PC-9 (cell line): Measurements from ENCODE around the gene SCAF4. TPM values are rescaled to one million over a fixed set of nuclear protein-coding genes. Genes with fewer than 3 reads are reported as not detected.

Experiments
- BruUV-seq: library from RNA; stranded (reverse); fragments of 400-500 nt; replicated peaks from 2 replicates; lab custom pipeline; 2021; lab: Mats Ljungman, UMichigan
- CTCF ChIA-PET: fragments of 300-600 bp; sonication (Branson Sonifier 250); formaldehyde crosslinking; loops from one replicate; lab custom pipeline; 2022; ENCODE audit warnings: antibody characterized with exemption; lab: Charles Lee
- POLR2A ChIA-PET: fragments of 300-600 bp; sonication (Branson Sonifier 250); formaldehyde crosslinking; loops from one replicate; lab custom pipeline; 2022; ENCODE audit warnings: antibody characterized with exemption; ENCODE audit not compliant: unreplicated experiment; lab: Charles Lee
- DNase-seq, 2 experiments: peaks; one replicate each; pipeline versions ENCODE4 v3.0.0 to v3.0.0-alpha.2; 2015 to 2022; ENCODE audit warnings: mixed read lengths in 1 of 2
- H2AFZ ChIP-seq: fragments of 200-600 bp; sonication (generic); 2 replicates; pipeline ENCODE4 v1.8.1; 2017; ENCODE audit warnings: antibody characterized with exemption
- H3F3A ChIP-seq: fragments of 200-600 bp; sonication (generic); 2 replicates; pipeline ENCODE4 v1.8.1; 2017; ENCODE audit warnings: antibody characterized with exemption, mild to moderate bottlenecking, low read depth; ENCODE audit not compliant: insufficient read depth
- H3K27ac ChIP-seq: fragments of 200-600 bp; sonication (generic); 2 replicates; pipeline ENCODE4 v1.6.1; 2016; ENCODE audit warnings: mixed run types
- H3K27me3 ChIP-seq: fragments of 200-600 bp; sonication (generic); 2 replicates; pipeline ENCODE4 v1.6.1; 2016; ENCODE audit warnings: low read depth, mixed run types; ENCODE audit not compliant: insufficient read depth
- H3K36me3 ChIP-seq: fragments of 200-600 bp; sonication (generic); 2 replicates; pipeline ENCODE4 v1.6.1; 2016; ENCODE audit warnings: low read depth, mixed run types
- H3K4me1 ChIP-seq: fragments of 200-600 bp; sonication (generic); replicated peaks from 2 replicates; pipeline ENCODE4 v1.6.1; 2016; ENCODE audit warnings: mixed run types; ENCODE audit not compliant: insufficient read depth
- H3K4me2 ChIP-seq: fragments of 200-600 bp; sonication (generic); 2 replicates; pipeline ENCODE4 v1.6.1; 2017; ENCODE audit warnings: mixed run types
- H3K4me3 ChIP-seq: fragments of 200-600 bp; sonication (generic); 2 replicates; pipeline ENCODE4 v1.6.1; 2016; ENCODE audit warnings: mixed run types
- H3K79me2 ChIP-seq: fragments of 200-600 bp; sonication (generic); 2 replicates; pipeline ENCODE4 v1.6.1; 2017; ENCODE audit warnings: low read depth, mixed run types
- H3K9me2 ChIP-seq: fragments of 200-600 bp; sonication (generic); 2 replicates; pipeline ENCODE4 v1.8.1; 2017; ENCODE audit warnings: mild to moderate bottlenecking; ENCODE audit not compliant: insufficient read depth
- H3K9me3 ChIP-seq: fragments of 200-600 bp; sonication (generic); 2 replicates; pipeline ENCODE4 v1.8.1; 2016; ENCODE audit warnings: low read depth; ENCODE audit not compliant: insufficient read depth
- H4K20me1 ChIP-seq: fragments of 200-600 bp; sonication (generic); 2 replicates; pipeline ENCODE4 v1.8.1; 2017; ENCODE audit not compliant: insufficient read depth
- EZH2 ChIP-seq: fragments of 200-600 bp; sonication (generic); IDR thresholded peaks from 2 replicates; pipeline ENCODE4 v1.8.0; 2017; ENCODE audit warnings: antibody characterized with exemption, low read depth
- intact Hi-C: fragments of 100-400 bp; cut with micrococcal nuclease; formaldehyde crosslinking; loops from one replicate; pipeline ENCODE4 v1.10.0; 2022; ENCODE audit not compliant: unreplicated experiment
- total RNA-seq: library from RNA; stranded (reverse); gene quantifications from 2 replicates; pipeline ENCODE4 v1.2.3, GENCODE V29; 2021
- TF ChIP-seq, protein P1 (sequence below): fragments of 200-600 bp; sonication (generic); conservative IDR thresholded peaks from 2 replicates; pipeline ENCODE4 v1.6.1; 2017; ENCODE audit warnings: mixed run types, antibody characterized with exemption, mild to moderate bottlenecking, moderate library complexity

The SCAF4 gene
- total RNA-seq, 1 experiment from 2014 or later = 30.0 TPM

- CTCF ChIA-PET = no interaction called here
- Histone ChIP-seq H3K36me3 (no peaks in the 10 kb centered on the region), H4K20me1 (no peaks in the 10 kb centered on the region), H3K27me3 (no peaks in the 10 kb centered on the region), H3K9me2 (no peaks in the 10 kb centered on the region), H3K27ac (no peak overlapping the region), H3K4me1 (no peaks in the 10 kb centered on the region), H3F3A (no peaks in the 10 kb centered on the region), H3K79me2 (no peaks in the 10 kb centered on the region), H3K4me2 (no peak overlapping the region), H3K9me3 (no peaks in the 10 kb centered on the region), H2AFZ (no peak overlapping the region), H3K4me3 (no peak overlapping the region)
- POLR2A ChIA-PET = no interaction called here
- TF ChIP-seq, protein P1, sequence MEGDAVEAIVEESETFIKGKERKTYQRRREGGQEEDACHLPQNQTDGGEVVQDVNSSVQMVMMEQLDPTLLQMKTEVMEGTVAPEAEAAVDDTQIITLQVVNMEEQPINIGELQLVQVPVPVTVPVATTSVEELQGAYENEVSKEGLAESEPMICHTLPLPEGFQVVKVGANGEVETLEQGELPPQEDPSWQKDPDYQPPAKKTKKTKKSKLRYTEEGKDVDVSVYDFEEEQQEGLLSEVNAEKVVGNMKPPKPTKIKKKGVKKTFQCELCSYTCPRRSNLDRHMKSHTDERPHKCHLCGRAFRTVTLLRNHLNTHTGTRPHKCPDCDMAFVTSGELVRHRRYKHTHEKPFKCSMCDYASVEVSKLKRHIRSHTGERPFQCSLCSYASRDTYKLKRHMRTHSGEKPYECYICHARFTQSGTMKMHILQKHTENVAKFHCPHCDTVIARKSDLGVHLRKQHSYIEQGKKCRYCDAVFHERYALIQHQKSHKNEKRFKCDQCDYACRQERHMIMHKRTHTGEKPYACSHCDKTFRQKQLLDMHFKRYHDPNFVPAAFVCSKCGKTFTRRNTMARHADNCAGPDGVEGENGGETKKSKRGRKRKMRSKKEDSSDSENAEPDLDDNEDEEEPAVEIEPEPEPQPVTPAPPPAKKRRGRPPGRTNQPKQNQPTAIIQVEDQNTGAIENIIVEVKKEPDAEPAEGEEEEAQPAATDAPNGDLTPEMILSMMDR = no peak
- no peak for TF ChIP-seq EZH2
- DNase-seq = no peak
- intact Hi-C loops = no loop called here
- BruUV-seq = no TSS peak
Measured at GRCh38 chr21:31778546-31778945, 46.6 kb upstream of the SCAF4 start.

DNA sequence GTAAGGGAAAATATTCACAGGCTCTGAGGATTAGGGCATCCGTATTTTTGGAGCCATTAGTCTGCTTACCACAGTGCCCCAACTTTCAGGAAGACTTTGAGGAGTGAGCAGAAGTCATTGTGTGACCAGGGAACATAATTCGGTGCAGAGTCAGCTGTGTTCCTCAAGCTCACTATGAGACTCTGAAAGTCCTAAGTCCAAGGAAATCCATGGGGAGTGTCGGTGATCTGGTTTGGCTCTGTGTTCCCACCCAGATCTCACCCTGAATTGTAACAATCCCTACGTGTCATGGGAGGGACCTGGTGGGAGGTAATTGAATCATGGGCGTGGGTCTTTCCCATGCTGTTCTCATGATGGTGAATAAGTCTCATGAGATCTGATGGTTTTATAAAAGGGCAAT is 45.9 kb upstream of the SCAF4 start:
- no peak for TF ChIP-seq EZH2
- TF ChIP-seq, protein P1 = no peak
- H3K36me3 ChIP-seq = no peaks in the 10 kb centered on the region
- CTCF ChIA-PET = no interaction called here
- BruUV-seq = no TSS peak
- intact Hi-C loops = no loop called here
- no peak for DNase-seq
- no peak overlapping the region for H3K4me2 ChIP-seq
- H3F3A ChIP-seq = no peaks in the 10 kb centered on the region
- no peaks in the 10 kb centered on the region for H3K4me1 ChIP-seq
- H3K4me3 ChIP-seq = no peak overlapping the region
- no peaks in the 10 kb centered on the region for H3K9me2 ChIP-seq
- POLR2A ChIA-PET = no interaction called here
- no peaks in the 10 kb centered on the region for H3K9me3 ChIP-seq
- H3K79me2 ChIP-seq = no peaks in the 10 kb centered on the region
- H3K27me3 ChIP-seq = no peaks in the 10 kb centered on the region
- no peak overlapping the region for H2AFZ ChIP-seq
- H3K27ac ChIP-seq = no peak overlapping the region
- H4K20me1 ChIP-seq = no peaks in the 10 kb centered on the region

DNA sequence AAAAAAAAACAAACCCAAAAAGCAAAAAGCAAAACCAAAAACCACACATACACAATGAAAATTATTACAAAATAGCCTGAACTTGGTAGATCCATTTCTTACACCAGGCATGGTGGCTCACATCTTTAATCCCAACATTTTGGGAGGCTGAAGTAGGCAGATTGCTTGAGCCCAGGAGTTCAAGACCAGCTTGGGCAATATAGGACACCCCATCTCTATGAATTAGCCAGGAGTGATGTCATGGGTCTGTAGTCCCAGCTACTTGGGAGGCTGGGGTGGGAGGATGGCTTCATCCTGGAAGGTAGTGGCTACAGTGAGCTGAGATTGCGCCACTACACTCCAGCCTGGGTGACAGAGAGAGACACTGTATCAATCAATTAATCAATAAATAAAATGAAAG is 42.1 kb upstream of the SCAF4 start:
- Histone ChIP-seq H3K36me3 (no peaks in the 10 kb centered on the region), H2AFZ (no peak overlapping the region), H3K27me3 (no peaks in the 10 kb centered on the region), H3K9me2 (no peaks in the 10 kb centered on the region), H3K27ac (no peak overlapping the region), H3K4me1 (no peaks in the 10 kb centered on the region), H3K4me3 (no peak overlapping the region), H3K79me2 (no peaks in the 10 kb centered on the region), H3K9me3 (no peaks in the 10 kb centered on the region), H3F3A (no peaks in the 10 kb centered on the region), H4K20me1 (no peaks in the 10 kb centered on the region), H3K4me2 (no peak overlapping the region)
- CTCF ChIA-PET = no interaction called here
- TF ChIP-seq EZH2 = no peak
- TF ChIP-seq, protein P1 = no peak
- DNase-seq = no peak
- intact Hi-C loops = no loop called here
- no TSS peak for BruUV-seq
- POLR2A ChIA-PET = no interaction called here
